ENCODE measurements around the gene AQP3. TPM values are rescaled to one million over a fixed set of nuclear protein-coding genes. Genes with fewer than 3 reads are reported as not detected.
A peak's percentile ranks its signal among the peaks of the same experiment; 100 is the strongest.

The AQP3 gene
- total and polyA plus RNA-seq, 4 donors: 43.9 to 218 (median 159) TPM

- DNase-seq (no peak), ATAC-seq (ENCODE audit: insufficient read depth, low FRiP score) (no peak)
- Histone ChIP-seq H3K4me1 (ENCODE audit: control insufficient read depth in 5 of 5, insufficient read depth in 5 of 5, low read length in 5 of 5) (peaks cover 0 to 12% (median 0%) of the 10 kb centered on the region in 5 donors), H3K4me3 (no peak overlapping the region), H3K27me3 (ENCODE audit: control insufficient read depth in 3 of 3, insufficient read depth in 3 of 3, low read length in 2 of 3) (no peaks in the 10 kb centered on the region), H3K36me3 (ENCODE audit: control insufficient read depth in 4 of 4, insufficient read depth in 4 of 4, low read length in 4 of 4) (no peaks in the 10 kb centered on the region), H3K27ac (ENCODE audit: low read depth in 1 of 2, low read length in 1 of 2) (no peak overlapping the region), H3K9me3 (ENCODE audit: control insufficient read depth in 4 of 4, insufficient read depth in 3 of 4, low read length in 3 of 4) (no peaks in the 10 kb centered on the region), H3K9ac (ENCODE audit: insufficient read depth in 1 of 2, low read length in 2 of 2) (no peak overlapping the region)
- no peak for TF ChIP-seq CTCF (IDR thresholded peaks at IDR 0.05; ENCODE audit: control extremely low read depth, extremely low read depth)
- 93% methylated on average over 8 of the region's 8 CpGs for WGBS, 2 donors
Measured at GRCh38 chr9:33418090-33418489, 29.3 kb downstream of the AQP3 start.

GRCh38 chr9:33416996-33417395 lies 30.4 kb downstream of the AQP3 start:
- WGBS, 2 donors: 61 to 65% methylated on average over 5 of the region's 5 CpGs
- Histone ChIP-seq H3K4me3 (no peak overlapping the region), H3K27me3 (ENCODE audit: control insufficient read depth in 3 of 3, insufficient read depth in 3 of 3, low read length in 2 of 3) (no peaks in the 10 kb centered on the region), H3K9ac (ENCODE audit: insufficient read depth in 1 of 2, low read length in 2 of 2) (no peak overlapping the region), H3K4me1 (ENCODE audit: control insufficient read depth in 5 of 5, insufficient read depth in 5 of 5, low read length in 5 of 5) (peaks cover 0 to 12% (median 0%) of the 10 kb centered on the region in 5 donors), H3K9me3 (ENCODE audit: control insufficient read depth in 4 of 4, insufficient read depth in 3 of 4, low read length in 3 of 4) (no peaks in the 10 kb centered on the region), H3K27ac (ENCODE audit: low read depth in 1 of 2, low read length in 1 of 2) (no peak overlapping the region), H3K36me3 (ENCODE audit: control insufficient read depth in 4 of 4, insufficient read depth in 4 of 4, low read length in 4 of 4) (no peaks in the 10 kb centered on the region)
- ATAC-seq (ENCODE audit: insufficient read depth, low FRiP score) (no peak), DNase-seq (no peak)
- no peak for TF ChIP-seq CTCF (IDR thresholded peaks at IDR 0.05; ENCODE audit: control extremely low read depth, extremely low read depth)

- Histone ChIP-seq H3K9ac (ENCODE audit: insufficient read depth in 1 of 2, low read length in 2 of 2) (no peak overlapping the region), H3K36me3 (ENCODE audit: control insufficient read depth in 4 of 4, insufficient read depth in 4 of 4, low read length in 4 of 4) (no peaks in the 10 kb centered on the region), H3K9me3 (ENCODE audit: control insufficient read depth in 4 of 4, insufficient read depth in 3 of 4, low read length in 3 of 4) (no peaks in the 10 kb centered on the region), H3K27me3 (ENCODE audit: control insufficient read depth in 3 of 3, insufficient read depth in 3 of 3, low read length in 2 of 3) (no peaks in the 10 kb centered on the region), H3K4me3 (no peak overlapping the region), H3K4me1 (ENCODE audit: control insufficient read depth in 5 of 5, insufficient read depth in 5 of 5, low read length in 5 of 5) (peaks cover 0 to 12% (median 0%) of the 10 kb centered on the region in 5 donors), H3K27ac (ENCODE audit: low read depth in 1 of 2, low read length in 1 of 2) (peak overlapping the region in 1 of 2 donors; percentile 85)
- TF ChIP-seq CTCF (IDR thresholded peaks at IDR 0.05; ENCODE audit: control extremely low read depth, extremely low read depth): peak; percentile 65
- peak; percentile 94 for ATAC-seq (ENCODE audit: insufficient read depth, low FRiP score)
- DNase-seq: peak; percentile 58 to 77 (median 76)
- 30 to 45% methylated on average over 9 of the region's 9 CpGs for WGBS, 2 donors
Measured at GRCh38 chr9:33415501-33416038, 31.8 kb downstream of the AQP3 start.

Data from lung (tissue), 12 donors.